Testis (tissue), 2 donors: ENCODE measurements around the gene CDK2AP2.

ENCODE experiments used
- CTCF ChIP-seq, 3 experiments: fragments of 450-650 bp in 2 of 3; fragments of 200-600 bp in 1 of 3; sonication (generic) in 1 of 3; IDR thresholded peaks; one replicate each; pipeline ENCODE4 v1.5.1; 2016 to 2019; ENCODE audit warnings: antibody characterized with exemption in 3 of 3, mild to moderate bottlenecking in 2 of 3, moderate library complexity in 1 of 3
- POLR2A ChIP-seq: fragments of 450-650 bp; IDR thresholded peaks from one replicate; pipeline ENCODE4 v1.6.1; 2017; ENCODE audit warnings: antibody characterized with exemption, mild to moderate bottlenecking, moderate library complexity

GRCh38 chr11:67543585-67543984, 35.6 kb upstream of the CDK2AP2 start:
- TF ChIP-seq CTCF (IDR thresholded peaks at IDR 0.05) (no peak), POLR2A (no peak)
